Activated T-helper 1 cell treated with anti-CD3 and anti-CD28 coated beads, Interleukin-2, amount 50 U/mL, for 16 hours (primary cell): Measurements from ENCODE around the gene HOXC4.

Source experiments
- DNase-seq, 2 donors: peaks; one replicate each; pipeline ENCODE4 v3.0.0-alpha.2; 2020; ENCODE audit warnings: low read depth in 1 of 2, low spot score in 1 of 2

HOXC4 gene

GRCh38 chr12:54053751-54054741 is at the start of gene HOXC4:
HOXC4 (plus strand) TSS chr12:54053835; CDS start chr12:54053923, 88 bp downstream.
- no peak for DNase-seq

- no peak for DNase-seq
Measured at GRCh38 chr12:54004063-54004840, 49.4 kb upstream of the HOXC4 start.

GRCh38 chr12:54004841-54005530 is 48.6 kb upstream of the HOXC4 start:
- DNase-seq = no peak

GRCh38 chr12:54005531-54005852 is 48.1 kb upstream of the HOXC4 start:
- no peak for DNase-seq

GRCh38 chr12:54005853-54006558 is 47.6 kb upstream of the HOXC4 start:
- peak; percentile 71 to 82 for DNase-seq

GRCh38 chr12:54006559-54007220 is 46.9 kb upstream of the HOXC4 start:
- DNase-seq = no peak

- no peak for DNase-seq
Measured at GRCh38 chr12:54007538-54008259, 45.9 kb upstream of the HOXC4 start.

- no peak for DNase-seq
Measured at GRCh38 chr12:54008260-54008552, 45.4 kb upstream of the HOXC4 start.

GRCh38 chr12:54009171-54010052 is 44.2 kb upstream of the HOXC4 start:
- DNase-seq = no peak

GRCh38 chr12:54010053-54010971 is 43.3 kb upstream of the HOXC4 start:
- DNase-seq = no peak

- DNase-seq = no peak
Measured at GRCh38 chr12:54010972-54011664, 42.5 kb upstream of the HOXC4 start.

GRCh38 chr12:54011665-54012532 is 41.7 kb upstream of the HOXC4 start:
- no peak for DNase-seq

GRCh38 chr12:54012631-54013409 is 40.8 kb upstream of the HOXC4 start:
- no peak for DNase-seq

GRCh38 chr12:54014377-54015017 is 39.1 kb upstream of the HOXC4 start:
- no peak for DNase-seq
